Measurements from ENCODE around the gene SPDYE3. TPM values are rescaled to one million over a fixed set of nuclear protein-coding genes. Genes with fewer than 3 reads are reported as not detected.
"Not testable (repeated sequence)": the region's sequence is repeated elsewhere in the genome, so short reads cannot be mapped to it uniquely, and the experiment has no call there.

SPDYE3 gene
- polyA plus RNA-seq, 3 donors from 2014 or later, result 6.8 to 11.1 (median 7.6) TPM

- Mint-ChIP-seq H3K9me3 (no peaks in the 10 kb centered on the region), H3K36me3 (peaks cover 5 to 34% (median 10%) of the 10 kb centered on the region in 3 donors), H3K27ac (peak overlapping the region in 5 of 6 donors; percentile 50 to 93 (median 84)), H3K4me1 (peaks cover 40 to 64% of the 10 kb centered on the region in 2 donors), H3K27me3 (ENCODE audit: low read depth in 3 of 3) (peaks cover 0 to 12% (median 11%) of the 10 kb centered on the region in 3 donors), H3K4me3 (peak overlapping the region in 3 of 5 donors; percentile 27 to 49 (median 32))
- no peak for DNase-seq
Observed at GRCh38 chr7:100349757-100350156, 42.3 kb downstream of the SPDYE3 start.

DNA sequence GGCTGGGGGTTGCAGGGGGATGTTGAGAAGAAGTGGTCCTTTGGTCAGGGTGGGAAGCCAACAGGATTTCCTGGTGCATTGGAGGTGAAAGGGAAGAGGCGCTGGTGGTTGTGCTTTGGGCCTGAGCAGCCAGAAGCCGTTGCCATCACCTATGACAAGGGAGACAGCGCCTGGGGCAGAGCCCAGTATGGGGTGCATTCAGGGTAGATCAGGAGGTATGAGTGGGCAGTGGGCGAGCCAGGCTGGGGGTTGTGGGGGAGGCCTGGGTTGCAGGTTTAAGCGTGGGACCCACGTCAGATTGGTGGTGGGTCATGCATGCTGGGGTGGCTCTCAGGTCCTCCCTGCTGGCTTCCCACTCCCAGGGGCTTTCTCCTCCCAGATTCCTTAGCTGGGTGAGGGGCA, 44.2 kb downstream of the SPDYE3 start:
- peak; percentile 49 to 64 (median 50) for DNase-seq
- H3K4me1 Mint-ChIP-seq, result peaks cover 47 to 62% of the 10 kb centered on the region in 2 donors
- H3K27me3 Mint-ChIP-seq (ENCODE audit: low read depth in 3 of 3), result peaks cover 0 to 9% (median 8%) of the 10 kb centered on the region in 3 donors
- no peaks in the 10 kb centered on the region for H3K9me3 Mint-ChIP-seq
- H3K27ac Mint-ChIP-seq, result peak overlapping the region; percentile 92 to 98 (median 96)
- H3K4me3 Mint-ChIP-seq, result peak overlapping the region; percentile 86 to 90 (median 89)
- H3K36me3 Mint-ChIP-seq, result peaks cover 4 to 30% (median 9%) of the 10 kb centered on the region in 3 donors

- not testable (repeated sequence) for H3K9me3 Mint-ChIP-seq; H3K27me3 Mint-ChIP-seq (ENCODE audit: low read depth in 3 of 3)
- H3K27ac Mint-ChIP-seq, result peak overlapping the region; percentile 92 to 98 (median 96)
- H3K36me3 Mint-ChIP-seq, result peaks cover 4 to 26% (median 7%) of the 10 kb centered on the region in 3 donors
- peaks cover 47 to 62% of the 10 kb centered on the region in 2 donors for H3K4me1 Mint-ChIP-seq
- peak overlapping the region; percentile 86 to 90 (median 89) for H3K4me3 Mint-ChIP-seq
- peak; percentile 60 to 62 (median 62) for DNase-seq
Observed at GRCh38 chr7:100352230-100352781, 44.8 kb downstream of the SPDYE3 start.

- H3K27me3 Mint-ChIP-seq (ENCODE audit: low read depth in 3 of 3), result peaks cover 0 to 8% (median 6%) of the 10 kb centered on the region in 3 donors
- H3K9me3 Mint-ChIP-seq, result no peaks in the 10 kb centered on the region
- no peak for DNase-seq
- H3K27ac Mint-ChIP-seq, result peak overlapping the region; percentile 90 to 95 (median 94)
- peaks cover 47 to 66% of the 10 kb centered on the region in 2 donors for H3K4me1 Mint-ChIP-seq
- peak overlapping the region; percentile 86 to 90 (median 89) for H3K4me3 Mint-ChIP-seq
- H3K36me3 Mint-ChIP-seq, result peaks cover 4 to 22% (median 5%) of the 10 kb centered on the region in 3 donors
Observed at GRCh38 chr7:100352984-100353684, 45.6 kb downstream of the SPDYE3 start.

- peaks cover 4 to 20% (median 5%) of the 10 kb centered on the region in 3 donors for H3K36me3 Mint-ChIP-seq
- peak overlapping the region; percentile 90 to 95 (median 94) for H3K27ac Mint-ChIP-seq
- DNase-seq, result peak; percentile 54 to 64 (median 57)
- H3K4me3 Mint-ChIP-seq, result peak overlapping the region; percentile 86 to 90 (median 89)
- H3K4me1 Mint-ChIP-seq, result peaks cover 47 to 64% of the 10 kb centered on the region in 2 donors
- H3K9me3 Mint-ChIP-seq, result no peaks in the 10 kb centered on the region
- H3K27me3 Mint-ChIP-seq (ENCODE audit: low read depth in 3 of 3), result peaks cover 0 to 8% (median 4%) of the 10 kb centered on the region in 3 donors
Observed at GRCh38 chr7:100353685-100354330, 46.3 kb downstream of the SPDYE3 start.

DNA sequence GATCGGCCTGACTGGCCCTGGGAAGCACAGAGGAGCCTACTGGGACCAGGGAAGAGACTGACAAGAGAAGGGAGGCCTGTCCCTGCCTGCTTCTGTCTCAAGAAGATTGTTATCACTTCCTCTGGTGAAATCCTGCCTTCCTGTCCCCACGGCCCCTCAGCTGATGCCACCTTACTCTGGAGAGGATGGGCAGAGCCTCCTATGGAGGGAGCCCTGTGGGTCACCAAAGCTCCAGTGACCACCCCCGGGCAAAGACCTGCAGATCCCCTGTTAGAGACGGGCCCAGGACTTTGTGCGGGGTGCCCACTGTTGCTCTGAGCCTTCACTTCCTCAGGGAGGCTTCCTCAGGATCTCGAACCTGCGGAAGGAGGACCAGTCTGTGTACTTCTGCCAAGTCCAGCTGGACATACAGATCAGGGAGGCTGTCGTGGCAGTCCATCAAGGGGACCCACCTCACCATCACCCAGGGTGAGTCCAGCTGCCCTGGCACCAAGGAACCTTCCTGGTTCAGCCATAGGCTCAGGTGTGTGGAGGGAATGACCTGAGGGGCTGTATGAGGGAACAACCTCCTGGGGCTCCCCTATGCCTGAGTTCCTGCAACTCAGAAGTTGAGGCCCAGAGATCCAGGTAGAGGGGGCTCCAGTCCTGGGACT, 49.0 kb downstream of the SPDYE3 start:
- Mint-ChIP-seq H3K4me3 (no peak overlapping the region), H3K27me3 (ENCODE audit: low read depth in 3 of 3) (peaks cover 0 to 5% (median 3%) of the 10 kb centered on the region in 3 donors), H3K4me1 (peaks cover 36 to 49% of the 10 kb centered on the region in 2 donors), H3K27ac (peak overlapping the region in 4 of 6 donors; percentile 45 to 90 (median 58)), H3K9me3 (no peaks in the 10 kb centered on the region), H3K36me3 (peaks cover 14 to 30% (median 15%) of the 10 kb centered on the region in 3 donors)
- DNase-seq, result no peak

- Mint-ChIP-seq H3K27me3 (ENCODE audit: low read depth in 3 of 3) (peaks cover 0 to 5% (median 4%) of the 10 kb centered on the region in 3 donors), H3K36me3 (peaks cover 15 to 36% (median 20%) of the 10 kb centered on the region in 3 donors), H3K9me3 (no peaks in the 10 kb centered on the region), H3K4me3 (no peak overlapping the region), H3K4me1 (peaks cover 33 to 43% of the 10 kb centered on the region in 2 donors), H3K27ac (peak overlapping the region in 4 of 6 donors; percentile 57 to 78 (median 68))
- no peak for DNase-seq
Observed at GRCh38 chr7:100357131-100357561, 49.6 kb downstream of the SPDYE3 start.

GRCh38 chr7:100358027-100358856, 50.7 kb downstream of the SPDYE3 start, which contains the start of gene PILRB:
Gene PILRB (plus strand): TSS chr7:100358117. CDS start chr7:100358303, 186 bp downstream.
- Mint-ChIP-seq H3K4me1 (peaks cover 30 to 41% of the 10 kb centered on the region in 2 donors), H3K36me3 (peaks cover 19 to 41% (median 20%) of the 10 kb centered on the region in 3 donors), H3K4me3 (no peak within 1 kb of the TSS), H3K27ac (peak within 1 kb of the TSS; percentile 57 to 78 (median 66)), H3K9me3 (no peaks in the 10 kb centered on the region), H3K27me3 (ENCODE audit: low read depth in 3 of 3) (peaks cover 0 to 4% (median 4%) of the 10 kb centered on the region in 3 donors)
- DNase-seq, result no peak

GRCh38 chr7:100358857-100359212, 51.3 kb downstream of the SPDYE3 start:
- Mint-ChIP-seq H3K4me3 (no peak overlapping the region), H3K4me1 (peaks cover 25 to 39% of the 10 kb centered on the region in 2 donors), H3K27ac (peak overlapping the region; percentile 27 to 70 (median 48)), H3K36me3 (peaks cover 20 to 41% (median 22%) of the 10 kb centered on the region in 3 donors), H3K9me3 (no peaks in the 10 kb centered on the region), H3K27me3 (ENCODE audit: low read depth in 3 of 3) (peaks cover 0 to 2% (median 0%) of the 10 kb centered on the region in 3 donors)
- DNase-seq, result no peak

DNA sequence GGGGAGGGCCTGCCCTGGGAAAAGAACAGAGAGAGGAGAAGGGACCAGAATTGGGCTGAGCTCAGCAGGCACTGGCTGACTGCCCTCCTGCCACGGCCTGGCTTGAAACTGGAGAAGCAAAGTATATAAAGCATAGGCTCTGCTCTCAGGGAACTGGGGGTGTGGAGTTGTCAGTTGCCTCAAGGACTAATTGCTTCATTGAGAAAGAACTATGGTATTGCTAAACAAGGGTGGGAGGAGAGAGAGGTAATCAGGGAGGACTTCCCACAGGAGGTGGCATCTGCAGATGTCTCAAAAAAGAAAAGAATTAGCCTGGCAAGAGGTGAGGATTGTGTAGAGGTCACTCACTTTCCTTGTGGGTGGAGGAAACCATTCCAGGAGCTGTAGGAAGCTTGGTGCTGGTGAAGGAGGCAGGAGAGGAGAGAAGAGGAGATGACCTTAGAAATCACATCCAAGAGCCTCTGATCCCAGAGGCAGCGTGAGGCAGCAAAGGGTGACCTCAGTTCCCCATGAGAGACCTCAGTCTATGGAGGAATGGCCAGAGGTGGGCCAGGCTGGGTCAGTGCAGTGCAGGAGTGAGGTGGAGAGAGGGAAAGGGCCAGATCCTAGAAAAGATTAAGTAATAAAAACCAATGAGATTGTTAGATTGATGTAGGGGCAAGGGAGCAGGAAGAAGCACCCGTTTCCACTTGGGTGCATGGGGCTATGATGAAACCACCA, 52.8 kb downstream of the SPDYE3 start:
- Mint-ChIP-seq H3K9me3 (no peaks in the 10 kb centered on the region), H3K4me1 (peaks cover 29 to 39% of the 10 kb centered on the region in 2 donors), H3K27ac (peak overlapping the region; percentile 69 to 83 (median 74)), H3K4me3 (no peak overlapping the region), H3K36me3 (peaks cover 15 to 43% (median 23%) of the 10 kb centered on the region in 3 donors), H3K27me3 (ENCODE audit: low read depth in 3 of 3) (peaks cover 0 to 3% (median 0%) of the 10 kb centered on the region in 3 donors)
- DNase-seq, result no peak

DNA sequence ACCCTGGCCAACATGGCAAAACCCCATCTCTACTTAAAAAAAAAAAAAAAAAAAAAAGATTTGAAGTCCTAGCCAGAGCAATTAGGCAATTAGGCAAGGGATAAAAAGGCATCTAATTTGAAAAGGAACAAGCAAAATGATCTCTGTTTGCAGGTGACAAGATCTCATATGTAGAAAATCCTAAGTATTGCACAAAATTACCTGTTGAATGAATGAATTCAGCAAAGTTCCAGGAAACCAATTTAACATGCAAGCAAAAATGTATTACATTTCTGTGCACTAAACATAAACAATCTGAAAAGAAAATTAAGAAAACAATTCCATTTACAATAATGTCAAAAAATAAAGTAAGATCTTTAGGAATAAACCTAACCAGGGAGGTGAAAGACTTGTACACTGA, 55.6 kb downstream of the SPDYE3 start:
- peaks cover 4 to 10% (median 8%) of the 10 kb centered on the region in 3 donors for H3K27me3 Mint-ChIP-seq (ENCODE audit: low read depth in 3 of 3)
- no peak for DNase-seq
- H3K4me3 Mint-ChIP-seq, result no peak overlapping the region
- no peaks in the 10 kb centered on the region for H3K9me3 Mint-ChIP-seq
- peak overlapping the region; percentile 64 to 99 (median 82) for H3K27ac Mint-ChIP-seq
- H3K36me3 Mint-ChIP-seq, result peaks cover 15 to 42% (median 23%) of the 10 kb centered on the region in 3 donors
- peaks cover 49 to 58% of the 10 kb centered on the region in 2 donors for H3K4me1 Mint-ChIP-seq

- peaks cover 15 to 42% (median 23%) of the 10 kb centered on the region in 3 donors for H3K36me3 Mint-ChIP-seq
- H3K9me3 Mint-ChIP-seq, result not testable (repeated sequence)
Observed at GRCh38 chr7:100363797-100364196, 56.3 kb downstream of the SPDYE3 start.

More at GRCh38 chr7:100363797-100364196, 56.3 kb downstream of the SPDYE3 start:
- peaks cover 56 to 65% of the 10 kb centered on the region in 2 donors for H3K4me1 Mint-ChIP-seq
- H3K4me3 Mint-ChIP-seq, DNase-seq: not testable (repeated sequence)
- H3K27ac Mint-ChIP-seq, result peak overlapping the region in 5 of 6 donors; percentile 67 to 99 (median 85)
- H3K27me3 Mint-ChIP-seq (ENCODE audit: low read depth in 3 of 3), result peaks cover 4 to 10% (median 9%) of the 10 kb centered on the region in 3 donors
